ENCODE results near the gene BSDC1.
"Not testable (repeated sequence)": the region's sequence is repeated elsewhere in the genome, so short reads cannot be mapped to it uniquely, and the experiment has no call there.

BSDC1 gene, protein sequence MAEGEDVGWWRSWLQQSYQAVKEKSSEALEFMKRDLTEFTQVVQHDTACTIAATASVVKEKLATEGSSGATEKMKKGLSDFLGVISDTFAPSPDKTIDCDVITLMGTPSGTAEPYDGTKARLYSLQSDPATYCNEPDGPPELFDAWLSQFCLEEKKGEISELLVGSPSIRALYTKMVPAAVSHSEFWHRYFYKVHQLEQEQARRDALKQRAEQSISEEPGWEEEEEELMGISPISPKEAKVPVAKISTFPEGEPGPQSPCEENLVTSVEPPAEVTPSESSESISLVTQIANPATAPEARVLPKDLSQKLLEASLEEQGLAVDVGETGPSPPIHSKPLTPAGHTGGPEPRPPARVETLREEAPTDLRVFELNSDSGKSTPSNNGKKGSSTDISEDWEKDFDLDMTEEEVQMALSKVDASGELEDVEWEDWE

DNA sequence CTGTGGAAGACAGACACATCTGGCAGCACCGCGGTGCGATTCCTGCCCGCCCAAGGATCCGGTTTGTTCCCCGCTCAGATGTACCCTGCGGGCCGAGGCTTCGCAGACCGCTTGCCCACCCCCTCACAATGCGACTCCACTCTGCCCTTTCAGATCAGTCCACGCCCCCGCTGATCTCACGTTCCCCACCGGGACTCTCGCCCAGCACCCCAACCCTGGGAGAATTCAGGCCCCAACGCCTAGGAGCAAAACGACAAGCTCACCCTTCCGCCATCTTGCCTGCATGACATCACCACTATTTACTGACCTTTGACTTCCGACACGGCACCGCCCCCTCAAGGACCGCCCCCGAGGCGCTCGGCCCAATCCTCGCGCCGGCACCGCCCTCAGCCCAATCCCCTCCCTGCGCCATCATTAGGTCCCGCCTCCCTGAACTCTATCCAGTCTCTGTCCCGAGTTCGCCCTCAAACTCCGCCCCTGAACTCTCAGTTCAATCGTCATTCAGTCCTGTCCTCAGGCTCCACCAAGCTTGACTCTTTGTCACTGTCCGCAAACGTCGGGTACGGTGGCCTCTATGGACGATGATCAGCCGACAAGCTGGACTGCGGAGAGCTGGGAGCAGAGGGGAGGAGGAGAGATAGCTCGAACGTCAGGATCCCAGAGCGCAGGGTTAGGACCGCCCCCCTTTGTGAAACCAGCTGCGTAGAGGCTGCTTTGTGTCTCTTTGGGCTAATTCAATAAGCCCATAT, at the start of gene BSDC1:
Gene BSDC1 (minus strand): TSS at position 301 of the 749 bp plus-strand sequence. CDS start 27 bp downstream, at position 274.
- peak; percentile 96 for DNase-seq

DNA sequence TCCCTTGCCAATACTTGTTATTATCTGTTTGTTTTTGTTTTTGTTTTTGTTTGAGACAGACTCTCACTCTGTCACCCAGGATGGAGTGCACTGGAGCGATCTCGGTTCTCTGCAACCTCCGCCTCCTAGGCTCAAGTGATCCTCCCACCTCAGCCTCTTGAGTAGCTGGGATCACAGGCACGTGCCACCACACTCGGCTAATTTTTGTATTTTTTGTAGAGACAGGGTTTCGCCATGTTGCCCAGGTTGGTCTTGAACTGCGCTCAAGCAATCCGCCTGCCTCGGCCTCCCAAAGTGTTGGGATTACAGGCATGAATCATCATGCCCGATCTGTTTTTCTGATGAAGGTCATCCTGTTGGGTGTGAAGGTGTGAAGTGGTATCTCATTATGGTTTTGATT, 47.2 kb upstream of the BSDC1 start:
- DNase-seq: not testable (repeated sequence)

DNA sequence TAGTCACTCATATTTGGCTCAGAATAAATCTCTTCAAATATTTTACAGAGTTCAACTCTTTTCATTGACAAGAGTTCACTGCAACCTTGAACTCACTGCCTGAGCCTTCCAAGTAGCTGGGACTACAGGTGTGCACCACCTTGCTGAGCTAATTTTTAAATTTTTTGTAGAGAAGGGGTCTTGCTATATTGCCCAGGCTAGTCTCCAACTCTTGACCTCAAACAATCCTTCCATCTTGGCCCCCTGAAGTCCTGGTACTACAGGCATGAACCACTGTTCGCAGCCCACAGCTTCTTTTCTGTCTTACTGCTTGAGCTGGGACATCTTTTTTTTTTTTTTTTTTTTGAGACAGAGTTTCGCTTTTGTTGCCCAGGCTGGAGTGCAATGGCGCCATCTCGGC, 44.5 kb upstream of the BSDC1 start:
- not testable (repeated sequence) for DNase-seq

DNA sequence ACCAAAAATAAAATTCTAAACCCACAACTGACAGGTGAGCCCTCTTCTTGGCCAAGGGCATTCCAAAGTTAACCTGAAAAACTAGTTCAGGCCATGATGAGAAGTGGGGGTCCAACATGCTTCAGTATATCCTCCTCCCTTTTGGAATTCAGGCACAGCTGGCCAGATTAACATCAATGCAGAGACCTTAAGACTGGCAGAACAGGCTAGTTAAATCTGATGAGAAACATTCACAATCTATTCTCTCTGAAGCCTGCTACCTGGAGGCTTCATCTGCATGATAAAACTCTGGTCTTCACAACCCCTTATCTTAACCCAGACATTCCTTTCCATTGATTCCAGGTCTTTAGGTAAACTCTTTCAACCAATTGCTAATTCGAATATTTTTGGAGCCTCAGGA, 43.9 kb upstream of the BSDC1 start:
- DNase-seq: no peak

DNA sequence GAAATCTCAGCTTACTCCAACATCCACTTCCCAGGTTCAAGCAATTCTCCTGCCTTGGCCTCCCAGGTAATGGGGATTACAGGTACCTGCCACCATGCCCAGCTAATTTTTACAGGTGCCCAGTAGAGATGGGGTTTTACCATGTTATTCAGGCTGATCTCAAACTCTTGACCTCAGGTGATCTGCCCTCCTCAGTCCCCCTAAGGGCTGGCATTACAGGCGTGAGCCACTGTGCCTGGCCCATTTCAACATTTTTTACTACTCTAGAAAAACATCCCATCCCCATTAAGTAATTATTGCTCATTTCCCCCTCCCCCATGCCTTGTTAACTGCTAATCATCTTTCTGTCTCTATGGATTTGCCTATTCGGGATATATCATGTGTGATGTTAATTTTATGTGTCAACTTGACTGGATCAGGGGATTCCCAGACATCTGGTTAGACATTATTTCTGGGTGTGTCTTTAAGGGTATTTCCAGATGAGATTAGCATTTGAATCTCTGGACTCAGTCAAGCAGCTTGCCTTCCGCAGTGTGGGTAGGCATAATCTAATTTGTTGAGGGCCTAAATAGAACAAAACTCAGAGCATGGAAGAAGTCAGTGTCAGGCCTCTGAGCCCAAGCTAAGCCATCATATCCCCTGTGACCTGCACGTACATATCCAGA, 37.6 kb upstream of the BSDC1 start:
- no peak for DNase-seq

DNA sequence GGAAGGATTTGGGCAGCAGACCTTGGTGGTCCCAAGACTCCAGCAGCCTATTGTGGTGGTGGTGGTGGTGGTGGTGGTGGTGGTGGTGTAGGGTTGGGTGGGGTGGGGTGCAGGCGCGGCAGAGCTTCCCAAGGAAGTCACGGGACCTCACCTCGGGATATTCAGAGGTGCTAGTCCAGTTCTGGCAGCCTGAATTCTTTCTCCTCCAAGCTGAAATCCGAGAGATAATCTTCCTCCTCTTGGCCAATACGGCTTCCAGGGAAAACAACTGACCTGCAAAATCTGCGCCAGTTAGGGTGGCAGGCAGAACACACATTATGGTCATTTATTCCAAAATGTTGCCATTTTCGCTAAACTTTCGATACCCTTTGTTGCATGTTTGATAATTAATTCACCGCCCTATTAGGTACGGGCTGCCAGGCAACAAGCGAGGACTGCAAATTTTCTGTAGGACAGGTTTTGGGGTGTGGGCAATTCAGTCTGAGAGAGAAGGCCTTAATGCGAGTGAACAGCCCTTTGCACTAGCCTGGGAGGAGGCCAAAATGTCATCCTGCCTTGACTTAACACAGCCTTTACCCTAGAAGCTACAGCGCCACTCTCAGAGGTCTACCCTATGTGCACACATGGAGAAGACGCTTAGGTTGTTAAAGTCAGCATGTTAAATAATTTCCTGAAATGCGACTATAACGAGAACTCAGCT, 33.2 kb upstream of the BSDC1 start:
- DNase-seq: no peak

DNA sequence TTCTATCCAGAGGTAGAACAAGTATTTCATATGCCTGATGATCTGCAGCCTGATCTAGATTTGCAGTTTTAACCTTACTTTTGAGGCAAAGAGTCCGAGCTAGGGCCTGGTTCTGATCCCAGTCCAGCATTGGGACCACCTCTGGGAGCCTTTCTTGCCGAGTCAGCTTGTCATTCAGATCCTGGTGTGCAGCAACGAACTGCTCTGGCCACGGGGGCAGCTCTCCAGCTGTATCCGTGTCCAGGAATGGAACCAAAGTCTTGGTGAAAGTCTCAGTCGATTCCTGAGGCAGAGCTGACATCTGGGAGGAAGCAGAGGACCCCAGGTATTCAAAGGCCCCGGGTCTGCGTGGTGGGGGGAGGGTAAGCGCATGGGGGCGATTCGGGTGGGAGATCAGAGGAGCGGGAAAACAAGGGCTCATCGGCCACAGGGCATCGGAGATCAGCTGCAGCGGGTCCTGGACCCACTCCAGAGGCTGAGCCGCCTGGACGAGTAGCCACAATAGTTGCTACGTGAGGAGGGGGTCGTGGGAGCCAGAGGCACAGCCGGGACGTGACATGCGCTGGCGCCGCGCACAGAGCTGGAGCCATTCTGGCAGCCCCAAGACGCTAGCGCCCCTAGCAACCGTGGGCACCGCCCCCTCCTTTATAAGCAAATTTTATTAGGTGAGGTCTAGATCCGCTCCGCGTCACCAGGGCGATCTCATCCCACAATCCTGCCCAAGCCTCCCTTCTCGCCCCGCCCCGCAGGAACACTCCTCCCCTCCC, 32.4 kb upstream of the BSDC1 start:
- DNase-seq: no peak

DNA sequence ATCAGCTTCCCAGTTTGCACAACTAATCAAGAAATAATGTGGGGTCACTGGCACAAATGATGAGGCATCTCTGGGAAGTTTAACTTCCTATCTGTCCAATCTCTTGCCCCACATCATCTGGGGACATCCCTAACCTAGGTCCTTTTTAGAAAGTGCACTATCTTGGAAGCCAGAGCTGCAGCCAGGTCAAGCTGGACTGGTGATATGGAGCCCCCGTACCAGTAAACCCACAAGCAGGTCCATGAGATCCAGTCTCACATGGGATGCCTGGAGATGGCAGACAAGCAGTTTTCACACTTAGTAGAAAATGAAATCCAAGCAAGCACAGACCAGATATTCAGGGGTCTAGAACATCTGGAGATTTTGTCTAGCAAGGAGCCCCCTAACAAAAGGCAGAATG, 27.5 kb upstream of the BSDC1 start:
- no peak for DNase-seq

DNA sequence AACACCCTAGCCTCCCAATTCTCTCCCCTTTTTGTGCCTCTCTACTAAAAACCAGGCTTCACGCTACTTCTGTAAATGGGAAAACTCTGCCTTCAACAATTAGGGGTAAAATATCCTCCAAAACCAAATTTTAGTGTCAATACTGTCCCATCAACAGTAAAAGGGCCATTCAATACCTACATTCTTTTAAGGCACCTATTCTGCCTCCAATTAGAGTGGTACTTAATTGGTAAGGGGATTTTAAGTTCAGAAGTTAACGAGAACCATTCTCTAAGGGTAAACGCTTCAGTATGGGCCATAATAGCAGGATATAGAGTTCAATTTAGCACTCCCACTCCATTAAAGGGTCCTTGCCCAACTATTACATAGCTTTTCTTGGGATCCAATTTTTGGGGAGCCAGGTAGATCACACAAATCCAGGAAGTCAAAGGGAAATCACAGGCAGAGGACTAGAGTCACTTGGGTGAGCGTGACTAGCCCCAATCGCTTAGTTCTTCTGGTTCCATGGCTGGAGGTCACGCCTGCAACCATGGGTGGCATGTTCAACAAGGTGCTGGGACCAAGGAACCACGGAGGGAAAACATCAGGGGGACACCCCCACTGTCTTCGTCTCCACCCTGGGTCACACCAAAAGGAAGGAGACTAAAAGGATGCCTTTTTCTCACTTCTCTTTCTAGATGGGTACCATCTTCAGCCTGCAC, 20.1 kb upstream of the BSDC1 start:
- DNase-seq: no peak

DNA sequence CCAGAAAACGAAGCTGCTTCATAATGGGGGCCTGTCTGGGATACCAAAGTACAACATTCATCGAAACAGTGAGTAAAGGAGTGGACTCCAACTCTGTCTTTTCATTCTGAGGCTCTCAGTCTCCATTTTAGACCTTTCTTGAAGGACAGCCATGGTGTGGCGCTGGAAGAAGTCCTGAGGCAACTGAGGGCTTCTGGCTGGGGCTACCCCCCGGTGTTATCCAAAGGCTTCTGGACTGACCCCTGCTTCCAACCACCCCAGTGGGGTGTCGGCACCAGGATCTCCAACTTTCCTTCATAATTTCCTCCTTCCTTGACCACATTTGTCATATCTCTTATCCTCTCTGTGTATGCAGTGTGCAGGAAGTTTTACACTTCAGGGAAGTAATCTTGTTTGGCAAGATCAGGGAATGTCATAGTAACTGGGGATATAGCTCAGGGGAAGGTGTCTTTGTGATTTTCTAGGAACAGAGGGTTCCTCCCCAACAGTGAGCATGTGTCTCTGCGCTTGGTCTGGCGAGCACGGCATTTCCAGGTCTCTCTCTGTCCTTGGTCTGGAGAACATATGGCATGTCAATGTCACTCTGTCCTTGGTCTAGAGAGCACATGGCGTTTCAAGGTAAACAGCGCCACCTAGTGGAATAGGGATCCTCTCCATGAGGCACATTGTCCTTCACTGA, 19.4 kb upstream of the BSDC1 start:
- peak; percentile 94 for DNase-seq

DNA sequence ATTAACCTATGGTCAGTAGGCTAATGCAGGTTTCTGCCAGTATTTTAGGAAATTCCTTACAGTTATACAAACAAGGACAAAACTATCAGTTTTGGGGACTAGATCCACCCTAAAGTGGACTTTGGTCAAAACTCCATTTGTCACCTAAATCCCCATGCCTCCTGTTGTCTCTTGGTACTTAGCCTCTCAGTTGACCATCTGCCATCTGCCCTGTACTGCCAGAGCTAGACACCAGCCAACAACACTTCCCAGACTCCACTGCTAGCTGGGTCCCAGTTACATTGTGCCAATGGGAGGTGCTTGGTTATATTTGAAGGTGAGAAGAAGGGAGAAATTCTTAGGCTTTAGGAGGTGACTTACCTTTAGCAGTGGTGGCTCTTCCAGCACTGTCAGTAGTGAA, 17.0 kb upstream of the BSDC1 start:
- DNase-seq: no peak

DNA sequence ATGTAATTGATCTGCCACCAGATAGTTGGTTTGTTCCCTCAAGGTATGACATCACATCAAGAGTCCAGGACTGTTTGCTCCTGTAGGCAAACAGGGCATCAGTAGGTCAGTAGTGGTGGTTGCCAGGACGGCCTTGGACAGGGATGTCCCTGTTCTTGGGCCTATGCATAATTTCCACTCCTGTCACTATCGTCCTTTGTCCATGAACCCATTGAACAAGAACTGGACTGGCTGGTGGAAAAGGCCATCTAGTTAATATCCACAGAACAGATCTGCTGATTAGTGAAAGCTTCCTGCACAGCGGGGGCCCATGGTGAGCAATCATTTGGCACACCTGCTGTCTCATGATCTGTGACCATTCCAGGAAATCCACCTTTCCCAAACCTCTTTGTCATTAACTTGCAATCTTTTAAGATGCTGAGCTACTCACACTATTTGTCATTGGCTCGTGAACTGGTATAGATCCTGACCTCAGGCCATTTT, 12.4 kb upstream of the BSDC1 start:
- no peak for DNase-seq

DNA sequence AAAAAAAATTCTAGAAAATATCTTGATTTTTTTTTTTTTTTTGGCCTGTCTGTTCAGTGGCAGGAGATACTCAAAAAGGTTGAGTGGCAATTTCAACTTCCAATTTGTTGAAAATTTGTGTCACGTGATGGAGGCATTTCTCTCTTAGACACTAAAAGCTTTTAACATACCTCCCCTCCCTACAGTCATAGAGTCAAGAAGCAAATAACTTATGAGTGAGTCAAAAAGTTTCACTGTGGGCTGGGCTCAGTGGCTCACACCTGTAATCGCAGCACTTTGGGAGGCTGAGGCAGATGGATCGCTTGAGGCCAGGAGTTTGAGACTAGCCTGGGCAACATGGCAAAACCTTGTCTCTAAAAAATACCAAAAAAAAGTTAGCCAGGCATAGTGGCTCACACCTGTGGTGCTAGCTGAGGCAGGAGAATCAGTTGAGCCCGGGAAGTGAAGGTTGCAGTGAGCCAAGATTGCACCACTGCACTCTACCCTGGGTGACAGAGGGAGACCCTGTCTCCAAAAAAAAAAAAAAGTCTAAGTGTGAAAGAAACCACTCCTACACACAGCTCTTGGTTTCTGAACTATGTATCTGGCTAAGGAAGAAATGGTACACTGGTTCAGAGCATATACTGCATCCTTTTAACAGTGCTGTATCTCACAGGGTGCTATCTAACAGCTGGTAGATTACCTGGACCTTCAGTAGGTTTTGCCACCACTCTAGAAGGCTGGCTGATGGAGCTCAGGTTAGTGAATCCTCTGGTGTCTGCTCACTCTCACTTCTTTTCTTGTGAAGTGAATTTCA, 11.6 kb upstream of the BSDC1 start:
- DNase-seq: no peak

DNA sequence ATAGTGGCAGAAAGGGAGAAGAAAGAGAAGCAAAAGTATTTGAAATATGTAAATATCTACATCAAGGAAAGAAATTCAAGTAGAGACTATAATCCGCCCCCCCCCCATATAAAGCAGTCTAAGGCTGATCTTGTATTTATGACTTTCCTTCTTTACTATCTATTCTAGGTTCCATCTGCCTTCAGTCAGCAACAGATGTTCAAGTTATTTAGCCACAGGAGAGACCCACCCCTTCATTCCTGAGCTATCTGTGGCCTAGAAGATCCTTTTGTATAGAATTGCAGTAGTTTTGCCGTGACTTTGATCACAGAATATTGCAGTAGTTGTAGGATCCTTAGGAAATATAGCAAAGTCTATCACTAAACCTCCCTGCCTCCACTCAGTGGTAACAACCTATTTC, 10.7 kb upstream of the BSDC1 start:
- DNase-seq: no peak

DNA sequence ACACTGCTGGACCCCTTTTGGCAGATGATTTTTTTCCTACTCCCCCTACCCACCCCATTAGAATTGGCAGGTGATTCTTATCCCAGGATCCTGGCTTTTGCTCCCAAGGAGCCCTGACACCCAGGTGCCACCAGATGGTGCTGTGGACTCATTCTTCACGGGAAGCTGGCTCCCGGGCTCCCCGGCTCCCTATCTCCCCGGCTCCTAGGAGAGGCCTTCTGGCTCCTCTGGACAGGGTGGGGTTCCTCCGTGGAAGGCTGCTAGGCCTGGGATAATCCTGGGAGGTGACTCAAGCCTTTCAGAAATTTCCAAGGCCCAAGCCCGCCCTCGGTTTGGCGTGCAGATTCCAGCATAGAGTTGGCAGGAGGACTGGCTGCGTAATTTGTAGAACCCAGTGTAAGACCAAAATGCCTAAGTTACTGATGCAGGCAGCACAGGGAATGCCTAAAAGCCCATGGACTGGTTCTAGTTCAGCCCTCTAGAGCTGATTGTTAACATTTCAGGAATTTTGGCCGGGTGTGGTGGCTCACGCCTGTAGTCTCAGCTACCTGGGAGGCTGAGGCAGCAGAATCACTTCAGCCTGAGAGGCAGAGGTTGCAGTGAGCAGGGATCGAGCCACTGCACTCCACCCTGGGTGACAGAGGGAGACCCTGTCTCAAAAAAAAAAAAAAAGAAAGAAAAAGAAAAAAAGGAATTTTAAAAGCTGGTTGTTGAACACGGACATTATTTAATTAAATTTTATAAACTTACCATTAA, 6.8 kb upstream of the BSDC1 start:
- DNase-seq: peak; percentile 68

DNA sequence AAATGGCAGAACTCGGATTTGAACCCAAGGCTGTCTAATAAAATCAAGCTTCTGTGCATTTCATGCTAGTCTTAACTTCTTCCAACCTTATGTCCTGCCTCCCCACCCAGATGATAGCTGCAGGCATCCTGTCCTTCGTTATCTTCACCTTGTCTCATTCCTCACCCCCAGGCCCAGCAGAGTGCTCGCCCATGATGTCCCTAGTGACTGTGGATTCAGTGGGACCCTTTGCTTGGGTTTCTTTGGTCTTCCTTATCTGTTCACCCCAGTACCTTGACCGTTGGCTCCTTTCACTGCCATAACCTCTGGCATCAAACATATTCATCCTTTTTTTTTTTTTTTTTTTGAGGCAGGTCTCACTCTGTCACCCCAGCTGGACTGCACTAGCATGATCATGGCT, 5.6 kb upstream of the BSDC1 start:
- DNase-seq: no peak

DNA sequence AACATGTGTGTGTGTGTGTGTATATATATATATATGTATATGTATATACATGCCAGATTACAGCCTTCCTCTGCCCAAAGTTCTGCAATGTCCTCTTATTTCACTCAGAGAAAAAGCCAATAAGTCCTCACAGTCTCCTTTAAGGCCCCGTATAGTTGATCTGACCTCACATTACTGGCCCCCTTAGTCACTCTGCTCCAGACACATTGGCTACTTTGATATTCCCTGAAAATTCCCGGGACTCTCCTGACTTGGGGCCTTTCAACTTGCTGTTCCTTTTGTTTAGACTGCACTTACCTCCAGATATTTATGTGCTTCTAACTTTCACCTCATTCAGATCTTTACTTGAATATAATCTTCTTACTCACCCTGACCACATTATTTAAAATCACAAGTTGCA, 4.2 kb upstream of the BSDC1 start:
- no peak for DNase-seq

DNA sequence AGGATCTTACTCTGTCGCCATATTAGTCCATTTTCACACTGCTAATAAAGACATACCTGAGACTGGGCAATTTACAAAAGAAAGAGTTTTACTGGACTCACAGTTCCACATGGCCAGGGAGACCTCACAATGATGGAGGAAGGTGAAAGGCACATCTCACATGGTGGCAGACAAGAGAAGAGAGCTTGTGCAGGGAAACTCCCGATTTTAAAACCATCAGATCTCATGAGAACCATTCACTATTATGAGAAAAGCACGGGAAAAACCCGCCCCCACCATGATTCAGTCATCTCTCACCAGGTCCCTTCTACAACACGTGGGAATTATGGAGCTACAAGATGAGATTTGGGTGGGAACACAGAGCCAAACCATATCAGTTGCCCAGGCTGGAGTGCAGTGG, 2.3 kb upstream of the BSDC1 start:
- not testable (repeated sequence) for DNase-seq

DNA sequence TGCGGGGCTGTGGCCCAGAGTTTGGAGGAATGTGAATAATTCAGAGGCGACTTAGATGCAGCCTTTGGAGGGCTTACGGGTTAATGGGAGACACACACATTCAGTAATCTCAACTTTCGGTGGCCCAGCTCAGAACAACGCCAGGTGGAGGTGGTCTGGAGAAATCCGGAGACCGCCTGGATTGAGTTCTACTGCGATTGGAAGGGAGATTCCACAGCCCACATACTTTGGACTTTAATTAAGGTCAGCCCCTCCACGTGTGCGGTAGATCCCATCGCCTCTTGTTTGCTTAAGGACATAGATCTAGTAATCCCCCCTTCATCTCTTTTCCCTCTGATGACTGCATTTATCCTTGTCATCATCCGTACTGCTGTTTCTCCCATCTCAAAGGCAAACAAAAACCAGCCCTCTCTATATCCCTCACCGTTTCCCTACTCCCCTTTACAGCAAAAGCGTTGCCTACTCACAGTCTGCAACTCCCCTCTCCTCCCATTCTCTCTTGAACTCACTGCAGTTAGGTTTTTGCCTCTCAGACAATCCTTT, 720 bp upstream of the BSDC1 start:
- no peak for DNase-seq

All from NCI-H1694 (cell line).